HepG2 (cell line): Measurements from ENCODE around the gene TBC1D12. TPM values are rescaled to one million over a fixed set of nuclear protein-coding genes. Genes with fewer than 3 reads are reported as not detected.

Experiments used
- CHD2 ChIP-seq: IDR thresholded peaks from 2 replicates; pipeline ENCODE4 v1.6.1; 2011; ENCODE audit warnings: low read depth, low read length, improper control_type of control experiment
- ELF3 ChIP-seq: IDR thresholded peaks from 2 replicates; pipeline ENCODE4 v1.6.1; 2016; ENCODE audit warnings: missing genetic modification reagents, missing compliant biosample characterization
- HNRNPK ChIP-seq: fragments of 200-400 bp; formaldehyde crosslinking; IDR thresholded peaks from 2 replicates; pipeline ENCODE4 v1.6.1; 2018; ENCODE audit warnings: low read length, low read depth, moderate library complexity, mild to moderate bottlenecking; ENCODE audit not compliant: poor library complexity, severe bottlenecking
- IRF9 ChIP-seq: sonication (generic); formaldehyde crosslinking; IDR thresholded peaks from 2 replicates; pipeline ENCODE4 v1.8.0; 2022; ENCODE audit warnings: missing genetic modification reagents, mild to moderate bottlenecking, borderline replicate concordance
- NFIC ChIP-seq: IDR thresholded peaks from 2 replicates; pipeline ENCODE4 v1.6.1; 2012; ENCODE audit warnings: mild to moderate bottlenecking, low read length, inconsistent platforms
- SIN3B ChIP-seq: fragments of 150-350 bp; IDR thresholded peaks from 2 replicates; pipeline ENCODE4 v1.6.1; 2014; ENCODE audit warnings: low read length
- TBX3 ChIP-seq: fragments of 450-650 bp; IDR thresholded peaks from 2 replicates; pipeline ENCODE4 v1.6.1; 2017; ENCODE audit warnings: antibody characterized with exemption, mild to moderate bottlenecking, inconsistent platforms, borderline replicate concordance
- THAP7 ChIP-seq: sonication (generic); formaldehyde crosslinking; IDR thresholded peaks from 2 replicates; pipeline ENCODE4 v1.8.1; 2023; ENCODE audit warnings: mild to moderate bottlenecking, missing genetic modification reagents
- ZFX ChIP-seq: sonication (generic); formaldehyde crosslinking; IDR thresholded peaks from 2 replicates; pipeline ENCODE4 v1.4.0; 2020; ENCODE audit warnings: mild to moderate bottlenecking, low read depth, missing genetic modification reagents, moderate library complexity
- ZNF331 ChIP-seq: sonication (generic); formaldehyde crosslinking; IDR thresholded peaks from 2 replicates; pipeline ENCODE4 v1.4.0; 2020; ENCODE audit warnings: missing genetic modification reagents
- ZNF34 ChIP-seq: sonication (generic); formaldehyde crosslinking; IDR thresholded peaks from 2 replicates; pipeline ENCODE4 v1.4.0; 2020; ENCODE audit warnings: mild to moderate bottlenecking, missing genetic modification reagents, borderline replicate concordance
- ZNF660 ChIP-seq: sonication (generic); formaldehyde crosslinking; IDR thresholded peaks from 2 replicates; pipeline ENCODE4 v1.5.1; 2020; ENCODE audit warnings: mild to moderate bottlenecking, low read depth, missing genetic modification reagents, borderline replicate concordance
- ZNF776 ChIP-seq: sonication (generic); formaldehyde crosslinking; IDR thresholded peaks from 2 replicates; pipeline ENCODE4 v1.4.0; 2020; ENCODE audit warnings: mild to moderate bottlenecking, missing genetic modification reagents
- polyA plus RNA-seq, 8 experiments: library from polyadenylated mRNA; depleted of rRNA in 3 of 8; stranded (reverse) in 7 of 8; unstranded in 1 of 8; fragments of >200 nt; fragmentation: Illumina TruSeq in 4 of 8; extraction: Trizol in 4 of 8; gene quantifications; 2 replicates each; pipeline versions ENCODE4 v1.2.1 to v1.2.3, GENCODE V29; 2011 to 2016; ENCODE audit warnings: low read depth in 4 of 8, missing spikeins in 1 of 8, mixed read lengths in 1 of 8; ENCODE audit not compliant: insufficient read depth in 1 of 8
- total RNA-seq, 5 experiments: library from RNA; depleted of rRNA; stranded (reverse); fragments of >200 nt; fragmentation: Illumina TruSeq; extraction: Trizol; gene quantifications; 2 replicates each; pipeline ENCODE4 v1.2.3, GENCODE V29; 2016; ENCODE audit warnings: low read depth in 1 of 5
- TF ChIP-seq, protein P1 (sequence below): sonication (generic); formaldehyde crosslinking; IDR thresholded peaks from 2 replicates; pipeline ENCODE4 v1.4.0; 2020; ENCODE audit warnings: missing genetic modification reagents
- TF ChIP-seq, protein P2 (sequence below): sonication (generic); formaldehyde crosslinking; IDR thresholded peaks from 2 replicates; pipeline ENCODE4 v1.8.1; 2023; ENCODE audit warnings: mild to moderate bottlenecking, moderate library complexity, missing genetic modification reagents
- TF ChIP-seq, protein P3 (sequence below): IDR thresholded peaks from 2 replicates; pipeline ENCODE4 v1.6.1; 2012; ENCODE audit warnings: low read length, improper control_type of control experiment
- TF ChIP-seq, protein P4 (sequence below): sonication (generic); formaldehyde crosslinking; IDR thresholded peaks from 2 replicates; pipeline ENCODE4 v1.4.0; 2020; ENCODE audit warnings: missing genetic modification reagents, low read depth, mild to moderate bottlenecking, borderline replicate concordance

The TBC1D12 gene
- total and polyA plus RNA-seq, 2 of the 13 experiments (the other 11 are each of a cell fraction or from before 2014, with no cell fraction given): 5.7 to 6.2 TPM

- TF ChIP-seq, protein P1, sequence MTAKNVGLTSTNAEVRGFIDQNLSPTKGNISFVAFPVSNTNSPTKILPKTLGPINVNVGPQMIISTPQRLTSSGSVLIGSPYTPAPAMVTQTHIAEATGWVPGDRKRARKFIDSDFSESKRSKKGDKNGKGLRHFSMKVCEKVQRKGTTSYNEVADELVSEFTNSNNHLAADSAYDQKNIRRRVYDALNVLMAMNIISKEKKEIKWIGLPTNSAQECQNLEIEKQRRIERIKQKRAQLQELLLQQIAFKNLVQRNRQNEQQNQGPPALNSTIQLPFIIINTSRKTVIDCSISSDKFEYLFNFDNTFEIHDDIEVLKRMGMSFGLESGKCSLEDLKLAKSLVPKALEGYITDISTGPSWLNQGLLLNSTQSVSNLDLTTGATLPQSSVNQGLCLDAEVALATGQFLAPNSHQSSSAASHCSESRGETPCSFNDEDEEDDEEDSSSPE (CRISPR knock-in tag): peak; percentile 98
- no peak for TF ChIP-seq ZNF660 (CRISPR knock-in tag)
- peak; percentile 91 for TF ChIP-seq CHD2
- TF ChIP-seq SIN3B: peak; percentile 88
- TF ChIP-seq ZNF776: no peak; the same call in 1 of the 2 replicates
- TF ChIP-seq TBX3: no peak
- TF ChIP-seq ZNF331 (CRISPR knock-in tag): no peak; the same call in 1 of the 2 replicates
- TF ChIP-seq ZNF34: 0 out of 2 replicates have a peak, but pooled peaks have one; percentile 55
- peak; percentile 75 for TF ChIP-seq ZFX (CRISPR knock-in tag)
- peak; percentile 47; the same call in 1 of the 2 replicates for TF ChIP-seq NFIC
- TF ChIP-seq THAP7 (CRISPR knock-in tag): peak; percentile 44; the same call in 1 of the 2 replicates
- TF ChIP-seq IRF9 (CRISPR knock-in tag): peak; percentile 47; the same call in 1 of the 2 replicates
- peak; percentile 27; the same call in 1 of the 2 replicates for TF ChIP-seq ELF3
- TF ChIP-seq, protein P2, sequence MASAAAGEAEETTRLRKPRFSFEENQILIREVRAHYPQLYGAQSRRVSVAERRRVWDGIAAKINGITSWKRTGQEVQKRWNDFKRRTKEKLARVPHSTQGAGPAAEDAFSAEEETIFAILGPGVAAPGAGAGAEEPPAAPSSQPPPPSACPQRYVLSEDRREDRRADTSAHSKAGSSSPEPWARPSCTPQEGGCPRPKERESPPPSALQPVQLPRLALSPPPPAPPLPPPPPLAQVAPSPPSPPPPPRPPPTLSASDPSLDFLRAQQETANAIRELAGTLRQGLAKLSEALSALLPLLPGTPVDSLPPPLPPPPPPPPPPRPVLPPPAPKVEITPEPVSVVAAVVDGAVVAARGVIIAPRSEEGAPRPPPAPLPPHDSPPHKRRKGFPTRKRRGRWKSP (CRISPR knock-in tag): peak; percentile 14; the same call in 1 of the 2 replicates
- TF ChIP-seq, protein P3, sequence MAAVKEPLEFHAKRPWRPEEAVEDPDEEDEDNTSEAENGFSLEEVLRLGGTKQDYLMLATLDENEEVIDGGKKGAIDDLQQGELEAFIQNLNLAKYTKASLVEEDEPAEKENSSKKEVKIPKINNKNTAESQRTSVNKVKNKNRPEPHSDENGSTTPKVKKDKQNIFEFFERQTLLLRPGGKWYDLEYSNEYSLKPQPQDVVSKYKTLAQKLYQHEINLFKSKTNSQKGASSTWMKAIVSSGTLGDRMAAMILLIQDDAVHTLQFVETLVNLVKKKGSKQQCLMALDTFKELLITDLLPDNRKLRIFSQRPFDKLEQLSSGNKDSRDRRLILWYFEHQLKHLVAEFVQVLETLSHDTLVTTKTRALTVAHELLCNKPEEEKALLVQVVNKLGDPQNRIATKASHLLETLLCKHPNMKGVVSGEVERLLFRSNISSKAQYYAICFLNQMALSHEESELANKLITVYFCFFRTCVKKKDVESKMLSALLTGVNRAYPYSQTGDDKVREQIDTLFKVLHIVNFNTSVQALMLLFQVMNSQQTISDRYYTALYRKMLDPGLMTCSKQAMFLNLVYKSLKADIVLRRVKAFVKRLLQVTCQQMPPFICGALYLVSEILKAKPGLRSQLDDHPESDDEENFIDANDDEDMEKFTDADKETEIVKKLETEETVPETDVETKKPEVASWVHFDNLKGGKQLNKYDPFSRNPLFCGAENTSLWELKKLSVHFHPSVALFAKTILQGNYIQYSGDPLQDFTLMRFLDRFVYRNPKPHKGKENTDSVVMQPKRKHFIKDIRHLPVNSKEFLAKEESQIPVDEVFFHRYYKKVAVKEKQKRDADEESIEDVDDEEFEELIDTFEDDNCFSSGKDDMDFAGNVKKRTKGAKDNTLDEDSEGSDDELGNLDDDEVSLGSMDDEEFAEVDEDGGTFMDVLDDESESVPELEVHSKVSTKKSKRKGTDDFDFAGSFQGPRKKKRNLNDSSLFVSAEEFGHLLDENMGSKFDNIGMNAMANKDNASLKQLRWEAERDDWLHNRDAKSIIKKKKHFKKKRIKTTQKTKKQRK: no peak
- TF ChIP-seq, protein P4, sequence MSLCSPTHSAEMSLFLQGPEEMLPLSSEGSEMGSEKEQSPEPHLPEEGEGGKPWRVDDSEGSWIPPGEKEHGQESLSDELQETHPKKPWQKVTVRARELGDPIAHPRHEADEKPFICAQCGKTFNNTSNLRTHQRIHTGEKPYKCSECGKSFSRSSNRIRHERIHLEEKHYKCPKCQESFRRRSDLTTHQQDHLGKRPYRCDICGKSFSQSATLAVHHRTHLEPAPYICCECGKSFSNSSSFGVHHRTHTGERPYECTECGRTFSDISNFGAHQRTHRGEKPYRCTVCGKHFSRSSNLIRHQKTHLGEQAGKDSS (CRISPR knock-in tag): 0 out of 2 replicates have a peak, but pooled peaks have one; percentile 26
- no peak for TF ChIP-seq HNRNPK
These were observed 143.2 kb downstream of the TBC1D12 start, which contains the start of gene HELLS (continued) for GRCh38 chr10:94545391-94546048.
